Activated CD8-positive, alpha-beta memory T cell treated with anti-CD3 and anti-CD28 coated beads for 24 hours (primary cell): ENCODE measurements around the gene SORBS2.

Experiments
- DNase-seq: peaks from one replicate; pipeline ENCODE4 v3.0.0-alpha.2; 2020

SORBS2 gene

GRCh38 chr4:185834778-185835177 is 22.8 kb upstream of the SORBS2 start:
- no peak for DNase-seq

- DNase-seq, result no peak
Measured at GRCh38 chr4:185834088-185834487, 22.1 kb upstream of the SORBS2 start.

- DNase-seq, result no peak
Measured at GRCh38 chr4:185833055-185833598, 21.1 kb upstream of the SORBS2 start.

DNA sequence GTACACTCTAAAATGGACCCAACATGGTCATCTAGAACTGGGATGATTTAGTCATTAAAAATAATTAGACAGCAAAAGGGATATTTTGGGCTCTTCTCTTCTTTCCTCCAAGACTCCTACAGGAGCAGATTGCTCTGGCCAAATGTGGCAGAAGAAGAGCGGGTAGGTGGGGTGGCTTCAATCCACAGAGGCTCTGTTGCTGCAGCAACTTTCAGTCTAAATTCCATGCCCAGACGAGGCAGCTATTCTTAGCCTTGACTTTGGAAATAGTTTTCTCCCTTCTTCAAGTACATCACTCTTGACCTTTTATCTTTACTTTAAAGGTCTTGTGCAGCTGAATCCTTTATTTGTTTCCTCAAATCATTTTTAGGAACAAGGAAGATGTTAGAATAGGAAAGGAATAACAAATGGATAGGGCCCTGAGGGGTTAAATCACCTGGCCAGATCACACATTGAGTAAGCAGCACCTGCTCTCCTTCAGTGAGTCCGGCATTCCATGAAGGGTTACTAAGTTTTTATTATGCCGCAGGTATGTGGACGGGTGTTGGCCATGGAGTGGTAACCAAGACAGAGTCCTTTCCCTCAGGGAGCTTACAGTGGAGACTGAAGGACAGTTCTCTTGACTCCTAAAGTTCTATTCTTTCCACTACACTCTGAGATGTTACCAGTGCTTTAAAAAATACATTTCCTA is 19.3 kb upstream of the SORBS2 start:
- DNase-seq, result no peak

DNA sequence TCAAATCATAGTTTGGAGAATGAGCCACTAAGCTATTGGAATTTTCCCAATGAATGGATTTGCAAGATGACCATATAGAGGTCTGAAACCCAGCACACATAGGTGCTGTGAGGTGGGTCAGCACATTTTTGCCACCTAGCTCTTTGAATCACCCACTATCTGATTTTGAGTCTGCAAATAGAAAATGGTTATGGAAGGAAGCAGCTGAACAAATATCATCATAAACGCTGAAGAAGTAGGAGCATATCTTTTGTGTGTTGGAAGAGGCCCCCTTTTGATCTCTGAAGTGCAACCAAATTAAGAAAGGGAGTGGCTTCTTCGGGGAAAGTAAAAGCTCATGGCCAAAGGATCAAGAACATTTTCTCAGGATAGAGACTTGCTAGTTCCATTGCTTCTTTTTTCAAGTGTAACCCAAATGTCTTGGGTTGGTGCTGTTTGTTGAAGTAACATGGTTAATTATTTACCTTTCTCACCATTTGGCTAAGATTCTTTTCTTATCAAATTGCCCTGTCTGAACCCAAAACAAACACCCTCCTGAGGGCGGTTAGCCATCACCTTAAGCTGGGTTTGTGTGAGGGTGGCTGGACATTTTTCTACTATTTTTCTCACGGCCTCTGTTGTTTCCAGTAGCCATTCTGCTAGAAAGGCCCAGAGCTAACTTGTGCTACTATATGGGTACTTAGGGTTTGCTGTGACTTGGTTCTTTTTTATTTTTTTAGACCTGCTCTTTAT is 18.4 kb upstream of the SORBS2 start:
- DNase-seq, result no peak

- DNase-seq, result no peak
Measured at GRCh38 chr4:185826381-185826780, 14.4 kb upstream of the SORBS2 start.

- no peak for DNase-seq
Measured at GRCh38 chr4:185825737-185826136, 13.7 kb upstream of the SORBS2 start.

DNA sequence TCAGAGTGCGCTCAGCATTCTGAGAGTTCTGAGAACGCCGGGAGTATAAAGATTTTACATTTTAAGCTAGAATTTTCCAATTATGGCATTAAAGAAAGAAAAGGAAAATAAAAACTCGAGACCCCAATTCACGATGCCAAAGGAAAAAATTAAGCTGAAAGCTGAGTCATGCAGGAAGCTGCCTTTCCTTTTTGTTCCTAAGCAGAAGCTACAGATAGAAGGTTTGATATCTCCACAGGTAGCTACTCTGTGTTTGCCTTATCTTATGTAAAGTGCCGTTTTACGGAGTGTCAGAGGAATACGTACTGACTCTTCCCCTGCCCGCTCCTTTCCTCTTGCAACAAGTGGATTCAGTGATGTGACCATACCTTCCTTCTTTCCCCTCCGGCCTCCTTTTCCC is 10.8 kb upstream of the SORBS2 start:
- no peak for DNase-seq

DNA sequence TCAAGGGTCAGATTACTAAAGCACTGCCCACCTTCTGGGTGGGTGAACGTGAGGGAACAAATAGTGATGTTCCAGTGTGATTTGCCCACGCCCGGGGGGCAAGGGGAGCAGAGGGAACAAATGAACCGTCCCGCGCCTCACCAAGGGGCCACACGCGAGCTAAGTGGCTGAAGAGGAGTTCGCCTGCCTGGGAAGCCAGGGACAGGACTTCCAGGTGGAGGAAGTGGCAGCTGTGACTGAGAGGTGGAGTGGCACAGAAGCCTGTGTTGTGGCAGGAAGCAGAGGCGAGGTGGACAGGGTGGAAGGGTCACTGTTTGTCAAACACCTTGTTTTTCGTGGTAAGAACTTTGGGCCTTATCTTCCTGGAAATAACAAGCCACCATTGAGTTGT is 9.0 kb upstream of the SORBS2 start:
- DNase-seq, result no peak

DNA sequence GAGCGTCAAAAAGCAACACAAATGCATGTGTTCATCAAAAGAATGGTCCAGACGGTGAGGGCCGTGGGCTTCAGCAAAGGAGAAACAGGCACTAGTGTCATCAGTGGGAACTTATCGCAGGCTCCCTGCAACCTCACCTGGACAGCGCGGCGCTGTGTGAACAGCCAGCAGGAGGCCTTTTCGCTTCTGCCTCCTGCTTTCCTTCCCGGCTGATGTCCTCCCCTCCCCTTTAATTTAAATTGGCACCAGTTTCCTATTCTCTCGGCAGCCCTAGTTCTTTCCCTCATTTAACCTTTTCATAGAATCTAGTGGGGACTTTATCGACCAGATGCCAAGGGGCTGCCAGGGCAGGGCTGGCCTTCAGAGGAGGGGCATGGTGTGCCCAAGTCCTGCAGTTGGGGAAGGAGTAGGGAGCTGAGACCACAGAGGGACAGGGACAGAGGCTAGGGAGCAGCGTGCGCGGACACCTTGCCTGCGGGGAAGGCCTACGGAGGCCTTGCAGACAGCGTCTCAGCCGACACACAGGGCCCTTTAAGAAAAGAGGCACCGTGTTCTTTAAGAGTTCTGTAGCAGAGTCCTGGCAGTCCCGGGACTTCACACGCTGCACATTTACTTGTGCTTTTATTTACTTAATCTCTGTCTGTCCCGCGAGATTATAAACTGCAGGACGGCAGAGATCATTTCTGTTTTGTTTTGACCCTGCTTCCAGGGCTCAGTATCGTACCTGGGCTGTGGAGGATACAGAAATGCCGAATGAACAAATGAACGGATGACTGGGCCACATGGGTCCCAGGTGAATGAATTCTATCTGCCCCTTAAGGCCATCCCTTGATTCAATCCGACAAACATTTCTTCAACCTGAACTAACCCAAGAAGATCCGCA is 8.4 kb upstream of the SORBS2 start:
- DNase-seq, result no peak

GRCh38 chr4:185819144-185819543 is 7.2 kb upstream of the SORBS2 start:
- DNase-seq, result no peak

- no peak for DNase-seq
Measured at GRCh38 chr4:185817403-185817818, 5.4 kb upstream of the SORBS2 start.

GRCh38 chr4:185813133-185813532 is 1.1 kb upstream of the SORBS2 start:
- DNase-seq, result no peak

DNA sequence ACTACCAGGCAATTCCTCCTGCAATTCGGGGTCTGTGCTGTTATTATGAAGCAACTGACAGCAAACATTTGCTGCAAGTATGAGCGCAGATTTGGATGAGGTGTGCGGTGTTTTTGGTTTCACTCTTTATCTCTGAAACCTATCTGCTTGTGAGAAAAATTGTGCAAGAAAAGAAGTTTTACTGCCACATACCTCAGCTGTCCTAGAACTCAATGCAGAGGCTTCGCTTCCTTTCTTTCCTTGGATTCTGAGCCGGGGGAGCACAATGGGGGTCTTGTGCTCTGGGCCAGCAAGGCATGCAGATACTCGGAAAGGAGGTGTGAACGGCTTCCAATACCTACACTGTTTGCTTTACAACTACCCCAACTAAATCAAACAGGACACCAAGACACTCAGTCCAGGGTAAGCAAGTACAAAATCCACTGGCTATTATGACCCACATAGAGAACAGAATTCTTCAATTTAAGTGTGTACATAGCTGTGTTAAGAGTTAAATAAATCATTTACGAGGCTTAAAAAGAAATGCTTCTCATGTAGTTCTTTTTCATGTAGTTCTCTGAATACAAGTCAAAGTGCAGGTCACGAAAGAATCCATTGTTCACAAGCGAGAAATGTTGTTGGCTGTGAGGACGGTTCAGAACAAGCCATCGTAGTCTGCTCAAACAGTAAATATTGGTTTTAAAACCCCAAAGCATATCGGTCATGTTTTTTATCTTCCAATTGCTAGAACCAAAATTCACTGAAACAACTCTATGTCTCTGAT is 1.1 kb downstream of the SORBS2 start:
- no peak for DNase-seq

DNA sequence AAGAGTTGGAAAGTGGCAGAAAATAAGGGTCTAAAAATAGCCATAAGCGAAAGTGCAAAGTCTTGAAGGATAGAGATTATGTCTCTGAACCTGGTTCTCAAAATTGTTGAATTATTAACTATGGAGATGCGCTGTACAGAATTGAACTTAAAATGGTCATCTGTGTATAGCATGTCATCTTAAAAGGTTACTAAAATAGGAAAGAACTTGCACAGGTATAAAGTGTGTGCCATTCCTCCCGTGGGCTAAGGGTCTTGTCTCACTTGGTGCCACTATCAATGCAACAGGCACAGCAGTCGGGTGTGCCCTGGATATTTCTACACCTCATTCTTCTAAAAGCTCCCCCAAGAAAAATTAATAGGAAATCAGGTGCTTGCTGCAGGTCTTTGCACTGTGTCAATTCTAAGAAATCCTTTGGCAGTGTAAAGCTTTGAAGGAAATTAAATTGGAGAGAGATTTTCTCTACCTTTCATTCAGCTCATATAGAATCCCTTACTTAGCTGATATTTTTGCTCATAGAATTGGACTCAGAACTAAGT is 2.4 kb downstream of the SORBS2 start:
- DNase-seq, result no peak

- no peak for DNase-seq
Measured at GRCh38 chr4:185809121-185809520, 2.9 kb downstream of the SORBS2 start.

- DNase-seq, result no peak
Measured at GRCh38 chr4:185805979-185806378, 6.0 kb downstream of the SORBS2 start.

- no peak for DNase-seq
Measured at GRCh38 chr4:185805262-185805802, 6.7 kb downstream of the SORBS2 start.

- no peak for DNase-seq
Measured at GRCh38 chr4:185803022-185803421, 9.0 kb downstream of the SORBS2 start.

DNA sequence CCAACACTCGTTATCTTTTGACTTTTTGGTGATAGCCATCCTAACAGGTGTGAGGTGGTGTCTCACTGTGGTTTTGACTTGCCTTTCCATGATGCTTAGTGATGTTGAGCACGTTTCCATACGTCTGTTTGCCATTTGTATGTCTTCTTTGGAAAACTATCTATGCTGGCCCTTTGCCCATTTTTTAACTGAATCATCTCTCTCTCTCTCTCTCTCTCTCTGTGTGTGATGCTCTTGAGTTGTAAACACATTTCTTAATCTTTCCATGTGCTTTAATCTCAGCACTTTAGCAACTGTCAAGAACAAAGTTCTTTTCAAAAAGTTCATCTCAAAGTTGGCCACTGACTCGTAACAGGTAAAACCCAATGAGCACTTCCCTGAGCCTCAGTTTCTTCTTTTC is 10.5 kb downstream of the SORBS2 start:
- DNase-seq, result no peak

DNA sequence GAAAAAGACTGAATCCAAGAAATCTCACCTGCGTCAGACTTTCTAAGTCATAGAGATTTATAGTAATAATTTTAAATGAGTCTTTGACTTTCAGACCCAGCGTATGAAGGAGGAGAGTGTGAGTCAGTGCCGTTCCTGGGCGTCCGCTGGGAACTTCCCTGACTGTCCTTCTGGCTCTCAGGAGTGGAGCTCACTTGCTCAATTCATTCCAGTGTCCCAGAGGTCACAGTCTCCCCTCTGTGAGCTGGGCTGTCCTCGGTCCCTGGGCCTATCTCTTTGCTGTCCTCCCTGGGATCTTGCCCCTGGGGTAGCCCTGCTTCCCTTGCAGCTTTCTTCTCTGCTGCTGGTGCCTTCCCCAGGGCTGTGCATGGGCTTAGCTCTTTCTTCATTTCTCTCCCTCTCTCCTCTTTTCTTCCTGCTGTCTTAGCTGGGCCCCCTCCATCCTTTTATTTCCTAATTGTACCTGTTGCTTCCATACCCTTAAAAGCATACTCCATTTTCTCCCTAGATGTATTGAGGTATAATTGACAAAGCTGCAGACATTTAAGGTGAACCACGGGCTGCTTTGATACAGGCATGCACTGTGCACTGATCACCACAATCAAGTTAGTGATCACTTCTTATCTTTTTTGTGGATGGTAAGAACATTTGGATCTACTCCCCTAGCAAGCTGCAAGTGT is 11.6 kb downstream of the SORBS2 start:
- no peak for DNase-seq
